ENCODE results near the gene OR2T11. TPM values are rescaled to one million over a fixed set of nuclear protein-coding genes. Genes with fewer than 3 reads are reported as not detected.
A peak's percentile ranks its signal among the peaks of the same experiment; 100 is the strongest.
"Not testable (repeated sequence)": the region's sequence is repeated elsewhere in the genome, so short reads cannot be mapped to it uniquely, and the experiment has no call there.

Gene OR2T11
- polyA plus RNA-seq (2013, experiment 1 of 2), result not detected
- not detected for polyA plus RNA-seq (2013, experiment 2 of 2)

- not testable (repeated sequence) for H3K36me3 ChIP-seq (ENCODE audit: control insufficient read depth, insufficient read depth, low read length); H4K5ac ChIP-seq (ENCODE audit: low read length)
- WGBS (ENCODE audit: extremely low coverage, insufficient coverage, low lambda C conversion rate), result no CpG with 5 or more reads among the region's 2 CpGs
These were observed at the start of gene OR2T11 for GRCh38 chr1:248634991-248635390. Gene OR2T11, minus strand, starts transcription at chr1:248635091. Its CDS starts 7,963 bp downstream, at chr1:248627128.

GRCh38 chr1:248681651-248682050 lies 46.8 kb upstream of the OR2T11 start:
- Histone ChIP-seq H3K56ac (ENCODE audit: low read length) (no peak overlapping the region), H2BK15ac (replicated peaks; ENCODE audit: low read depth) (no peak overlapping the region), H3K36me3 (ENCODE audit: control insufficient read depth, insufficient read depth, low read length) (no peaks in the 10 kb centered on the region), H4K5ac (ENCODE audit: low read length) (no peak overlapping the region), H3K27ac (ENCODE audit: low read depth, low read length) (no peak overlapping the region), H3K27me3 (ENCODE audit: insufficient read depth, low read length, poor library complexity) (no peaks in the 10 kb centered on the region), H3K4me3 (ENCODE audit: low read length) (no peak overlapping the region), H3K18ac (ENCODE audit: low read length) (no peak overlapping the region), H2BK120ac (ENCODE audit: low read depth, low read length) (no peak overlapping the region), H3K4ac (ENCODE audit: low read depth, low read length) (no peak overlapping the region), H3K79me2 (ENCODE audit: control insufficient read depth, insufficient read depth, low read length) (no peaks in the 10 kb centered on the region), H3K23ac (ENCODE audit: low read length) (no peak overlapping the region), H2AK5ac (ENCODE audit: low read length) (no peak overlapping the region), H3K79me1 (ENCODE audit: low read length) (no peaks in the 10 kb centered on the region), H4K8ac (ENCODE audit: low read depth, low read length) (no peak overlapping the region), H3K4me2 (ENCODE audit: low read length) (no peak overlapping the region), H3K4me1 (ENCODE audit: control insufficient read depth, low read depth, low read length) (no peaks in the 10 kb centered on the region), H3K9ac (ENCODE audit: low read length) (no peak overlapping the region), H2BK5ac (ENCODE audit: low read length) (no peak overlapping the region)
- no CpG with 5 or more reads among the region's 8 CpGs for WGBS (ENCODE audit: extremely low coverage, insufficient coverage, low lambda C conversion rate)
- no peak for DNase-seq

More at GRCh38 chr1:248634991-248635390, at the start of gene OR2T11:
- not testable (repeated sequence) for H4K8ac ChIP-seq (ENCODE audit: low read depth, low read length); H2BK120ac ChIP-seq (ENCODE audit: low read depth, low read length); H3K27ac ChIP-seq (ENCODE audit: low read depth, low read length); H3K56ac ChIP-seq (ENCODE audit: low read length); H3K23ac ChIP-seq (ENCODE audit: low read length); H2BK5ac ChIP-seq (ENCODE audit: low read length); H3K18ac ChIP-seq (ENCODE audit: low read length); H3K27me3 ChIP-seq (ENCODE audit: insufficient read depth, low read length, poor library complexity); H3K79me1 ChIP-seq (ENCODE audit: low read length); H3K4me3 ChIP-seq (ENCODE audit: low read length); H3K9ac ChIP-seq (ENCODE audit: low read length); DNase-seq; H3K79me2 ChIP-seq (ENCODE audit: control insufficient read depth, insufficient read depth, low read length); H3K4me1 ChIP-seq (ENCODE audit: control insufficient read depth, low read depth, low read length); H2AK5ac ChIP-seq (ENCODE audit: low read length); H2BK15ac ChIP-seq (replicated peaks; ENCODE audit: low read depth); H3K4ac ChIP-seq (ENCODE audit: low read depth, low read length); H3K4me2 ChIP-seq (ENCODE audit: low read length)

GRCh38 chr1:248670003-248670402 lies 35.1 kb upstream of the OR2T11 start:
- no peak overlapping the region for H3K23ac ChIP-seq (ENCODE audit: low read length)
- H3K4ac ChIP-seq (ENCODE audit: low read depth, low read length), result no peak overlapping the region
- no peak overlapping the region for H3K9ac ChIP-seq (ENCODE audit: low read length)
- H2BK5ac ChIP-seq (ENCODE audit: low read length), result no peak overlapping the region
- no peak overlapping the region for H4K8ac ChIP-seq (ENCODE audit: low read depth, low read length)
- no peaks in the 10 kb centered on the region for H3K79me1 ChIP-seq (ENCODE audit: low read length)
- no peak overlapping the region for H2BK15ac ChIP-seq (replicated peaks; ENCODE audit: low read depth)
- H3K56ac ChIP-seq (ENCODE audit: low read length), result no peak overlapping the region
- whole genome bisulfite sequencing (ENCODE audit: extremely low coverage, insufficient coverage, low lambda C conversion rate), result no CpG with 5 or more reads among the region's 1 CpG
- DNase-seq, result peak; percentile 37
- no peak overlapping the region for H2BK120ac ChIP-seq (ENCODE audit: low read depth, low read length)
- H3K27ac ChIP-seq (ENCODE audit: low read depth, low read length), result no peak overlapping the region
- H3K36me3 ChIP-seq (ENCODE audit: control insufficient read depth, insufficient read depth, low read length), result no peaks in the 10 kb centered on the region
- H3K4me1 ChIP-seq (ENCODE audit: control insufficient read depth, low read depth, low read length), result no peaks in the 10 kb centered on the region
- no peaks in the 10 kb centered on the region for H3K27me3 ChIP-seq (ENCODE audit: insufficient read depth, low read length, poor library complexity)
- no peak overlapping the region for H3K4me3 ChIP-seq (ENCODE audit: low read length)
- no peak overlapping the region for H3K4me2 ChIP-seq (ENCODE audit: low read length)
- no peak overlapping the region for H4K5ac ChIP-seq (ENCODE audit: low read length)
- no peak overlapping the region for H3K18ac ChIP-seq (ENCODE audit: low read length)
- no peak overlapping the region for H2AK5ac ChIP-seq (ENCODE audit: low read length)
- H3K79me2 ChIP-seq (ENCODE audit: control insufficient read depth, insufficient read depth, low read length), result no peaks in the 10 kb centered on the region

GRCh38 chr1:248663453-248664328 lies 28.8 kb upstream of the OR2T11 start:
- not testable (repeated sequence) for H2BK5ac ChIP-seq (ENCODE audit: low read length); H3K27ac ChIP-seq (ENCODE audit: low read depth, low read length); H3K4ac ChIP-seq (ENCODE audit: low read depth, low read length); H3K4me2 ChIP-seq (ENCODE audit: low read length); H3K36me3 ChIP-seq (ENCODE audit: control insufficient read depth, insufficient read depth, low read length); H2BK15ac ChIP-seq (replicated peaks; ENCODE audit: low read depth); H3K9ac ChIP-seq (ENCODE audit: low read length); H3K4me3 ChIP-seq (ENCODE audit: low read length); H3K79me1 ChIP-seq (ENCODE audit: low read length); H4K8ac ChIP-seq (ENCODE audit: low read depth, low read length); H2AK5ac ChIP-seq (ENCODE audit: low read length); H3K23ac ChIP-seq (ENCODE audit: low read length); H3K27me3 ChIP-seq (ENCODE audit: insufficient read depth, low read length, poor library complexity); H3K56ac ChIP-seq (ENCODE audit: low read length); H3K18ac ChIP-seq (ENCODE audit: low read length); H2BK120ac ChIP-seq (ENCODE audit: low read depth, low read length); H3K79me2 ChIP-seq (ENCODE audit: control insufficient read depth, insufficient read depth, low read length); H3K4me1 ChIP-seq (ENCODE audit: control insufficient read depth, low read depth, low read length); H4K5ac ChIP-seq (ENCODE audit: low read length); DNase-seq
- WGBS (ENCODE audit: extremely low coverage, insufficient coverage, low lambda C conversion rate), result no CpG with 5 or more reads among the region's 5 CpGs

- not testable (repeated sequence) for H3K79me1 ChIP-seq (ENCODE audit: low read length); H3K4ac ChIP-seq (ENCODE audit: low read depth, low read length); H4K5ac ChIP-seq (ENCODE audit: low read length); H3K4me2 ChIP-seq (ENCODE audit: low read length); H2BK5ac ChIP-seq (ENCODE audit: low read length); H3K18ac ChIP-seq (ENCODE audit: low read length); H3K4me3 ChIP-seq (ENCODE audit: low read length); H3K79me2 ChIP-seq (ENCODE audit: control insufficient read depth, insufficient read depth, low read length); H3K27me3 ChIP-seq (ENCODE audit: insufficient read depth, low read length, poor library complexity); H3K36me3 ChIP-seq (ENCODE audit: control insufficient read depth, insufficient read depth, low read length); H2AK5ac ChIP-seq (ENCODE audit: low read length); H3K23ac ChIP-seq (ENCODE audit: low read length); H3K56ac ChIP-seq (ENCODE audit: low read length); H3K4me1 ChIP-seq (ENCODE audit: control insufficient read depth, low read depth, low read length); H2BK120ac ChIP-seq (ENCODE audit: low read depth, low read length); H3K9ac ChIP-seq (ENCODE audit: low read length); H3K27ac ChIP-seq (ENCODE audit: low read depth, low read length); H4K8ac ChIP-seq (ENCODE audit: low read depth, low read length); DNase-seq; H2BK15ac ChIP-seq (replicated peaks; ENCODE audit: low read depth)
- WGBS (ENCODE audit: extremely low coverage, insufficient coverage, low lambda C conversion rate), result no CpG with 5 or more reads among the region's 6 CpGs
These were observed 21.9 kb upstream of the OR2T11 start for GRCh38 chr1:248656797-248657196.
